Left kidney (tissue), 2 donors: ENCODE measurements around the gene NPAS3. TPM values are rescaled to one million over a fixed set of nuclear protein-coding genes. Genes with fewer than 3 reads are reported as not detected.

Experiments
- DNase-seq: peaks from one replicate; pipeline ENCODE4 v3.0.0-alpha.2; 2013
- polyA plus RNA-seq: library from polyadenylated mRNA; unstranded; fragments of 120-200 nt; gene quantifications from one replicate; pipeline ENCODE4 v1.2.1, GENCODE V29; 2013; ENCODE audit not compliant: insufficient read length

The NPAS3 gene
- polyA plus RNA-seq, 1 donor: 8.7 TPM

- no peak for DNase-seq
These were observed 898.4 kb downstream of the NPAS3 start for GRCh38 chr14:33836900-33837577.

GRCh38 chr14:33837943-33838683 lies 899.4 kb downstream of the NPAS3 start:
- no peak for DNase-seq

DNA sequence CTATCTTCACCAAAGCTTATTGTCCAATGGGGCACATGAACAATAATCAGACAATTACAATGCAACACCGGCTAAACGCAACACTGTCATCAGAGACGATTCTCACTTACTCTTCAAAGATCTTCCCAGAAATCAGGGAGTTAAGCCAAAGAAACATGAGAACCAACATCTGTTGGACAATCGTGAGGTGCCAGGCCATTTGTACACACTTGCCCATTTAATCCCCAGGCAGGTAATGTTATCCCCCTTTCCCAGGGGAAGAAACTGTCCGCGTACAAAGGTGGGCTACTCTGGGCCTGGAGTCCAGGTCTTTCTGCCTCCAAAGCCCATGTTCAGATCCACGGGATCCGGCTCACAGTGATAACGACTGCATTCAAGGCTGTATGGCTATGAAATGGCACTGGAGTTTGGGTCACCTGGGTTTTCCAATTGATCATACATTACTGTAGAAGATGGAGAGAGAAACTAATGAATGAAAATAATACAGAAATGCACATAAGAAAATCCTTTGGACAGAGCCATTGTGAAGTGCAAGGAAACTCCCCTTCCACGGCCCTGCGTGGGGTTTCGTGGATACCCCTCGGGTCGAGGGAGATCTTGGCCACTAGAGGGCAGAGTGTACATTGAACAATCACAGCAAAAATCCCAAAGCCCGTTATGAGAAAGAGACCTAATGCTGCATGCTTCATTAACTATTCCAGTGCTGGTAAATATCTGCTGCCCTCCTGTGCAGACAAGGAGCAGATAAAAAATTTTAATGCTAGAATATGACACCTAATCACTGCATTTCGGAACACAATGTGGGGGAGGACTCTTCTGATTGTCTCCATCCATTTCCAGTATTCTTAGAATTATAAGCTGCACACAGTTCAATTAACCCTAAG lies 900.8 kb downstream of the NPAS3 start:
- DNase-seq: peak; percentile 48

DNA sequence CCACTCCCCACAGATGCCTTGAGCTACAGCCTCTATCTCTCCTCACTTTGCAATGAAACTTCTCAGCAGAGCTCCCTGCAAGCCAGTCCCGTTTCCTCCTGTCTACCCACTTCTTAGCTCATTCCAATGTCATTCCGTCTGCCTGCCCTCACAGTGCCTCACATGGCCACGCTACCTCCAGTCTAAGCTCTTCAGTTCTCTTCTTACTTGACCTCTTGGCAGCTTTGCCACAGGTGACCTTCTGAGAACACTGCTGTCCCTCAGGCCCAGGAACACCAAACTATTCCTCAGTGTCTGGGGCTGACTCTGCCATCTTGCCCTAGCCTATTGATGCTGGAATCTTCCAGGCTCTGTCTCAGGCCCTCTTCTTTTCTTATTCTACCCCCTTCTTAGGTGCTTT lies 902.1 kb downstream of the NPAS3 start:
- no peak for DNase-seq

- DNase-seq: no peak
These were observed 903.6 kb downstream of the NPAS3 start for GRCh38 chr14:33842299-33842698.

DNA sequence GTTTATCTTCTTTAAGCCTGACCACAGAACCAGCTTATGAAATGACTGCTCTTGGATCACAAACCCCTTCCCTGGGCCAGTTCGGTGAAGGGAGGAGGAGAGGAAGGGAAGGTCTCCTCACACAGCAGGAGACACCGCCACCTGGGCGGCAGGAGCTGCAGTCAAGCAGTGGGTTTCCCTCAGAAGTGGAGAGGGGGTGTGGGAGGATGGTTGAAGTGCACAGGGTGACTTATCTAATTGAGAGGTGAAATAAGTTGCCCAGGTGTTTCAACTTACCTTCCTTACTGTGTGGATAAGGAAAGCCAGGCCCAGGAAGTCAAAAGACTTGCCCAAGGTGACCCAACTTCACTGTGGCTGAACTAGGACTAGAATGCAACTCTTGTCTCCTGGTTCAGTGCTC lies 905.4 kb downstream of the NPAS3 start:
- DNase-seq: no peak

DNA sequence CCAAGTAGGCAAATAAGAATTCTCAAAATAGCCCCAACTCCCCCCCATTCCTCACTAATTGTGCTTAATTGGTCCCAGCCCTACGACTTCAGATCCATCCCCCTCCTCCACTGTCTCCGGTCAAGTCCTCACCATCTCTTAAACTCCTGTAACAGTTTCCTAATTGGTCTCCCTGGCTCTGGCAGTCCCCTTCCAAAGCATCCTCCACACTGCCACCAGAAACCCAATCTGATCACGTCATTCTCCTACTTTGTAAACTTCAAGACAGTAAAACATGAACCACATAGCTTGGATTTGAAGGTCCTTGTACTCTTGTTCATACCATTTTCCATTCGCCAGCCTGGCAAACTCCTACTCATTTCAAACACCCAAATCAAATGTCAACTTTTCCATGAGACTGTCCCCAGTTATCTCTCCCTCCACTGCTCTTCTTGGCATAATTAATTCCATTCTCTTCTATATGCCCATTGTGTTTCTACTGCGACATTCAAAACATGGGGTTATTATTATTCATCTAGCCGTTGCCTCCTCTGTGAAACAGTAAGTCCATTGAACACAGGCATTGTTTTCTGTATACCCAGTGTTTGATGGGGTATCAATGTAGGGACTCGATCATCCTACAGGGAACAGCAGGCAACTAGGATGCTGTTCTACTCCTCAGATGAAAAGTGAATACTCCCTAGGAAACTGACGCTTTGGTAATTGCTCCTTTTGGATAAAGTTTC lies 907.6 kb downstream of the NPAS3 start:
- DNase-seq: no peak

DNA sequence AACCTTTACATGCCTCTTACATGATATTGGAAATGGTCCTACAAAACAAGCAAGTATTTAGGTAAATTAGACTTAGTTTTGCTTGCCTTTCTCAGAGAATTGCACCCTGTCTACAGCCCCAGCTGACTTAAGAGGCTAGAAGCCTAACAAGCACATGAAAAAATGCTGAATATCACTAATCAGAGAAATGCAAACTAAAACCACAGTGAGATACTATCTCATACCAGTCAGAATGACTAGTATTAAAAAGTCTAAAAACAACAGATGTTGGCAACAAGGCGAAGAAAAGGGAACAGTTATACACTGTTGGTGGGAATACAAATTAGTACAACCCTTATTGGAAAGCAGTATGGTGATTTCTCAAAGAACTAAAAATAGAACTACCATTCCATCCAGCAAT lies 908.4 kb downstream of the NPAS3 start:
- DNase-seq: no peak

- no peak for DNase-seq
These were observed 909.3 kb downstream of the NPAS3 start for GRCh38 chr14:33848009-33848408.

DNA sequence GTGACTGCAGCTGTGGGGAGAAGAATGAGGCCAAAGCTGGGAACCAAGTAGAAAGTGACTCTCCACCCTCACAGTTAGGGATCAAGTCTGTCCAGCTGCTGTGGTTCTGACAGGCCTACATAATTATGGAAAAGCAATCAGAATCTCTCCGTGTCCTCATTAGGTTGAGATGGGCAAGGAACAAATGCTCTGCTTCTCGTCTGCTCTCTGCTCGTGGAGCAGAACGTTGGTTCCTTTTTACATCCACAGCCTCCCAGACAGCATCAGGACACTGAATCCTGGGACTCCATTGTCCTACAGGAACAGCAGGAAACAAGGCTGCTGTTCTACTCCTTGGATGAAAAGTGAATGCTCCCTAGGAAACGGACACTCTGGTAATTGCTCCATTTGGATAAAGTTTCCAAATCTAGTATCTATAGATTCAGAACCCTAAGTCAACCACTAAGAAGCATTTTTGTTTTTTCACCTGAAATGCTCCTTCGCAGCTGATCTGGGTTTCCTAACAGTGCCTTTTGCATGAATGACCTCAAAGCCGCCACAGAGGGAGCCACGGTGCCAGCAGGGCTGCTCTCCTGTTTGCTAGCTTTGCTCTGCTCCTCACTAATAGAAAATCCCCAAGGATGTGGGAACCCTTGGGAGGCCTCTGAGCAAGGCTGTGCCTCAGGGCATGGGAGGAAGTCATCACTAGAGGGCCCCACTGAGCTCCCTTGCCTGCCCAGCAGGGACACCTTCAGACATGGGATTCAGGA lies 910.2 kb downstream of the NPAS3 start:
- DNase-seq: peak; percentile 83

DNA sequence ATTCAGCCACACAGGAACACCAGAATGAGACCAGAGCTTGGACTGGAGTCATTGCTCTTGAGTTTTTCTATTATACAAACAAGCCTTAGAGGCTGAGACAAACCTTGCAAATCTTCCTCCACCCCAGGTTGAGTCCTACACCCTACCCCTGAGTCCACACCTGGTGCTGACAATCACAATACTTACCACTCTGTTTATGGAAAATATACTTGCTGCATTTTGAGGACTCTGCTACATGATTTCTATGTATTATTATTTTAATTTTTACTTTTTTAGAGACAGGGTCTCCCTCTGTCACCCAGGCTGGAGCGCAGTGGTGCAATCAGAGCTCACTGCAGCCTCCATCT lies 910.7 kb downstream of the NPAS3 start:
- DNase-seq: no peak

GRCh38 chr14:33850826-33851225 lies 912.1 kb downstream of the NPAS3 start:
- DNase-seq: no peak

DNA sequence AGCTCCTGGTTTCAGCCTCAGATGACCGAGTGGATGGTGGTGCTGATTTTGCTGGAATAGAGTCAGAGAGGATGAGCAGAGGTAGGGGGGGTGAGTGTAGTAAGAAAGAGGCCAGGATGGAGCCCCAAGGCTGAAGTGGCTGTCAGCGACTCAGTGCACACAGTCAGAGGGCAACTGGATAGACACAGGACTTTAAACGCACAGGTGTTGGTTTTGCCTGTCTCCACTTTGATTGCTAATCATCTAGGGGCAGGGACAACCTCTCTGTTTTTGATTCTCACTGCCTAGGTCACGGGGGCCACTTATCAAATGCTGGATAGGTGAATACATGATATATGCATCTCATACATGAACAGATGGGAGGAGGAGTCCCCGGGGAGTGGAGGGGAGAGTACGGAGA lies 912.7 kb downstream of the NPAS3 start:
- no peak for DNase-seq

GRCh38 chr14:33851931-33852330 lies 913.3 kb downstream of the NPAS3 start:
- DNase-seq: no peak
